Measurements from ENCODE around the gene TMCC1. TPM values are rescaled to one million over a fixed set of nuclear protein-coding genes. Genes with fewer than 3 reads are reported as not detected.
A peak's percentile ranks its signal among the peaks of the same experiment; 100 is the strongest.
"Not testable (repeated sequence)": the region's sequence is repeated elsewhere in the genome, so short reads cannot be mapped to it uniquely, and the experiment has no call there.

The TMCC1 gene
- total RNA-seq, 1 donor from 2014 or later: 24.3 TPM

- H3K4me3 ChIP-seq (ENCODE audit: low read depth, low read length): no peak overlapping the region
- TF ChIP-seq, protein P1, sequence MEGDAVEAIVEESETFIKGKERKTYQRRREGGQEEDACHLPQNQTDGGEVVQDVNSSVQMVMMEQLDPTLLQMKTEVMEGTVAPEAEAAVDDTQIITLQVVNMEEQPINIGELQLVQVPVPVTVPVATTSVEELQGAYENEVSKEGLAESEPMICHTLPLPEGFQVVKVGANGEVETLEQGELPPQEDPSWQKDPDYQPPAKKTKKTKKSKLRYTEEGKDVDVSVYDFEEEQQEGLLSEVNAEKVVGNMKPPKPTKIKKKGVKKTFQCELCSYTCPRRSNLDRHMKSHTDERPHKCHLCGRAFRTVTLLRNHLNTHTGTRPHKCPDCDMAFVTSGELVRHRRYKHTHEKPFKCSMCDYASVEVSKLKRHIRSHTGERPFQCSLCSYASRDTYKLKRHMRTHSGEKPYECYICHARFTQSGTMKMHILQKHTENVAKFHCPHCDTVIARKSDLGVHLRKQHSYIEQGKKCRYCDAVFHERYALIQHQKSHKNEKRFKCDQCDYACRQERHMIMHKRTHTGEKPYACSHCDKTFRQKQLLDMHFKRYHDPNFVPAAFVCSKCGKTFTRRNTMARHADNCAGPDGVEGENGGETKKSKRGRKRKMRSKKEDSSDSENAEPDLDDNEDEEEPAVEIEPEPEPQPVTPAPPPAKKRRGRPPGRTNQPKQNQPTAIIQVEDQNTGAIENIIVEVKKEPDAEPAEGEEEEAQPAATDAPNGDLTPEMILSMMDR (conservative IDR thresholded peaks at IDR 0.05; ENCODE audit: low read depth, low read length): no peak
- no peak for DNase-seq (ENCODE audit: low read depth)
These were observed 25.9 kb downstream of the TMCC1 start for GRCh38 chr3:129867506-129868124.

GRCh38 chr3:129865806-129866205, 27.7 kb downstream of the TMCC1 start:
- H3K4me3 ChIP-seq (ENCODE audit: low read depth, low read length): no peak overlapping the region
- TF ChIP-seq, protein P1 (conservative IDR thresholded peaks at IDR 0.05; ENCODE audit: low read depth, low read length): no peak
- no peak for DNase-seq (ENCODE audit: low read depth)

DNA sequence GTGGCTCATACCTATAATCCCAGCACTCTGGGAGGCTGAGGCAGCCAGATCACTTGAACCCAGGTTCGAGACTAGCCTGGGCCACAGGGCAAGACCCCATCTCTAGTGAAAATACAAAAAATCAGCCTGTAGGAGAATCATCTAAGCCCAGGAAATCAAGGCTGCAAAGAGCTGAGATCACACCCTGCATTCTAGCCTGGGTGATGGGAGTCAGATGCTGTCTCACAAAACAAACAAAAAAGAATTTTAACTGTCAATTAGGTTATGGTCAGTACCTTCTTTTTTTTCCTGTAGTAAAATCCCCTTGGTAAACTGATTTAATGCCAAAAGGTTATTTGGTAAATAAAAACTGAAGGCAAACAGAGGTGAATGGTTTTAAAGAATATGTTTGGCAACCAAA, 29.0 kb downstream of the TMCC1 start:
- TF ChIP-seq, protein P1 (conservative IDR thresholded peaks at IDR 0.05; ENCODE audit: low read depth, low read length): no peak
- no peak for DNase-seq (ENCODE audit: low read depth)
- no peak overlapping the region for H3K4me3 ChIP-seq (ENCODE audit: low read depth, low read length)

DNA sequence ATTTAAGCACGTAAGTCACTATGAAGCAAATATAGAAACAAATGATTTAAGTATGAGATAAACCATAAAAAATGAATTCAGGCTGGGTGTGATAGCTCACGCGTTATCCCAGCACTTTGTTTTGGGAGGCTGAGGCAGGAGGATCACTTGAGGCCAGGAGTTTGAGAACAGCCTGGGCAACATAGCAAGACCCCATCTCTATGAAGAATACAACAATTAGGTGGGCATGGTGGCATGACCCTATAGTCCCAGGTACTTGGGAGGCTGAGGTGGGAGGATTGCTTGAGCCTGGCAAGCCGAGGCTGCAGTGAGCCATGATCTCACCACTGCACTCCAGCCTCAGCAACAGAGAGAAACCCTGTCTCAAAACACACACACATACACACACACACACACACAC, 34.2 kb downstream of the TMCC1 start:
- no peak overlapping the region for H3K4me3 ChIP-seq (ENCODE audit: low read depth, low read length)
- DNase-seq (ENCODE audit: low read depth): no peak
- TF ChIP-seq, protein P1 (conservative IDR thresholded peaks at IDR 0.05; ENCODE audit: low read depth, low read length): no peak

DNA sequence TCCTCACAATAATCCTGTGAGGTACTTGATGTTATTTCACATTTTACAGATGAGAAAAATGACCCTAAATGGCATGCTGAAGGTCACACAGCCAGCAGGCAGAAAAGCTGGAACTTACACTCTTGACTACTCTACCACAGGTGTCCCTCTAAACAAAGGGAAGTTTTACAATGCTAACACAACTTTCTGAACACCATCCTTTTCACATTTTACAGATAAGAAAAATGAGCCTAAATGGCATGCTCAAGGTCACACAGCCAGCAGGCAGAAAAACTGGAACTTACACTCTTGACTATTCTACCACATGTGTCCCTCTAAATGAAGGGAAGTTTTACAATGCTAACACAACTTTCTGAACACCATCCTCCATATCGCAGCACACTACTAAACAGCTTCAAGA, 35.6 kb downstream of the TMCC1 start:
- DNase-seq (ENCODE audit: low read depth): no peak
- H3K4me3 ChIP-seq (ENCODE audit: low read depth, low read length): no peak overlapping the region
- TF ChIP-seq, protein P1 (conservative IDR thresholded peaks at IDR 0.05; ENCODE audit: low read depth, low read length): no peak

DNA sequence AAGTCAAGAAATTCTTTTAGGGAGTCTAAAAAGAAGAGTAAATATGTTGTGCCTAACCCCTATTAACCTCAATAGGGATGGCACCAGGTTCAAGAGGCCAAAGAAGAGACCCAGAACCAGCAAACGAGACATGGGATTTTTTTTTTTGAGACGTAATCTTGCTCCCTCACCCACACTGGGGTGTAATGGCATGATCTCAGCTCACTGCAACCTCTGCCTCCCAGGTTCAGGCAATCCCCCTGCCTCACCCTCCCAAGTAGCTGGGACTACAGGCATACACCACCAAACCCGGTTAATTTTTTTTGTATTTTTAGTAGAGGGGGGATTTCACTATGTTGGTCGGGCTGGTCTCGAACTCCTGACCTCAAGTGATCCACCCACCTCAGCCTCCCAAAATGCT, 36.7 kb downstream of the TMCC1 start:
- DNase-seq (ENCODE audit: low read depth); H3K4me3 ChIP-seq (ENCODE audit: low read depth, low read length): not testable (repeated sequence)

DNA sequence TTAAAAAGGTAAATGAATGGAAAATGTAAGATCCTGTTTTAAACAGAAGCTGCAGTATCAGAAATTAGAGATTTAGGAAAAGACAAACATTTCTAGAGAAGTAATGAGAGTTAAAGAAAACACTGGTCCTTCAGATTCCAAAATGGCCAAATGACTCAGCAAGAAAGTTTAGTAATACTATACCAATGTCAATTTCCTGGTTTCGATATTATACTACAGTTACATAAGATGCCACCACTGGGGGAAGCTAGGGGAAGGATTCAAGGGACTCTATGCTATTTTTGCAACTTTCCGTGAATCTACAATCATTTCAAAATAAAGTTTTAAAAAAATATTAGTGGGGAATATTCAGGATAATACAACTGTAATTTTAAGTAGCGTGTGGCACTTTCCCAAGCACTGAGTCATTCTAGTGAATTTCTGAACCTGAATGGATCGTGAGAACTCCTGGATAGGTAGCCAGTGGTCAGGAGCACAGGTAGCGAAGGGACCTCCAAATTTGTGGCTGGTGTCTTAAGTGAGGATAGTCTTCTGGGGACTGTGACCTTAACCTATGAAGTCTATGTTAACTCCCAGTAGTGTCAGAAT, 37.6 kb downstream of the TMCC1 start:
- TF ChIP-seq, protein P1 (conservative IDR thresholded peaks at IDR 0.05; ENCODE audit: low read depth, low read length): no peak
- no peak overlapping the region for H3K4me3 ChIP-seq (ENCODE audit: low read depth, low read length)
- DNase-seq (ENCODE audit: low read depth): peak; percentile 13
